HepG2 (cell line): ENCODE measurements around the gene TNFSF15. TPM values are rescaled to one million over a fixed set of nuclear protein-coding genes. Genes with fewer than 3 reads are reported as not detected.

Source experiments
- ATAC-seq: fragments of 200-7000 bp; cut with Tn5 transposase; 3 replicates; pipeline ENCODE4 v1.9.1; 2020; ENCODE audit warnings: mild to moderate bottlenecking, moderate library complexity
- BruUV-seq: library from RNA; stranded (reverse); fragments of 400-500 nt; replicated peaks from 2 replicates; lab custom pipeline; 2021; lab: Mats Ljungman, UMichigan
- CTCF ChIA-PET: fragments of 300-600 bp; formaldehyde crosslinking; extraction: SDS; loops from one replicate; lab custom pipeline; 2021; ENCODE audit warnings: low total read pairs, inconsistent platforms, low intra/inter-chr PET ratio; lab: Yijun Ruan, JAX
- POLR2A ChIA-PET: fragments of 350-600 bp; sonication (Branson Sonifier 250); formaldehyde crosslinking; loops from one replicate; lab custom pipeline; 2020; ENCODE audit warnings: antibody characterized with exemption, inconsistent platforms; lab: Yijun Ruan, JAX
- DNase-seq: peaks from one replicate; pipeline ENCODE4 v3.0.0-alpha.2; 2015; ENCODE audit warnings: low spot score
- FAIRE-seq: peaks from 3 replicates; lab custom pipeline; 2011; peaks lifted over from hg19 to GRCh38; lab: Jason Lieb, UNC
- H2AFZ ChIP-seq: one replicate; pipeline ENCODE4 v1.6.1; 2011; ENCODE audit warnings: low read length, inconsistent platforms
- H3K27ac ChIP-seq: fragments of 300-600 bp; 3 replicates; pipeline ENCODE4 v1.8.0; 2011; ENCODE audit warnings: mixed run types, mild to moderate bottlenecking, mixed read lengths, low read length, inconsistent platforms; ENCODE audit not compliant: insufficient read depth; ENCODE audit errors: extremely low read length
- H3K27me3 ChIP-seq, 2 experiments: fragments of 200-600 bp in 1 of 2; 2 replicates in 1 of 2; 3 replicates in 1 of 2; pipeline versions ENCODE4 v1.6.0 to v1.8.0; 2011; ENCODE audit warnings: low read length in 2 of 2, mild to moderate bottlenecking in 2 of 2, moderate library complexity in 2 of 2, inconsistent platforms in 1 of 2; ENCODE audit not compliant: insufficient read depth in 2 of 2, control insufficient read depth in 1 of 2
- H3K36me3 ChIP-seq, 2 experiments: fragments of 200-600 bp in 1 of 2; replicated peaks in 1 of 2; 2 replicates in 1 of 2; 3 replicates in 1 of 2; pipeline versions ENCODE4 v1.5.1 to v1.8.0; 2011; ENCODE audit warnings: low read length in 2 of 2, inconsistent platforms in 1 of 2; ENCODE audit not compliant: insufficient read depth in 2 of 2, control insufficient read depth in 1 of 2
- H3K4me1 ChIP-seq: 2 replicates; pipeline ENCODE4 v1.5.1; 2012; ENCODE audit warnings: low read length, inconsistent platforms; ENCODE audit not compliant: insufficient read depth
- H3K4me2 ChIP-seq: 2 replicates; pipeline ENCODE4 v1.6.0; 2011; ENCODE audit warnings: low read depth, low read length, inconsistent platforms
- H3K4me3 ChIP-seq, 3 experiments: fragments of 200-600 bp in 1 of 3; sonication (generic), shearing (Covaris generic) in 1 of 3; replicated peaks in 1 of 3; 2 replicates each; pipeline ENCODE4 v1.5.1; 2011 to 2016; ENCODE audit warnings: low read length in 3 of 3, inconsistent platforms in 2 of 3, low read depth in 2 of 3, mild to moderate bottlenecking in 2 of 3, control low read depth in 1 of 3, mixed read lengths in 1 of 3; ENCODE audit not compliant: insufficient read depth in 1 of 3
- H3K79me2 ChIP-seq: one replicate; pipeline ENCODE4 v1.6.1; 2011; ENCODE audit warnings: low read length, inconsistent platforms; ENCODE audit not compliant: insufficient read depth
- H3K9ac ChIP-seq: 2 replicates; pipeline ENCODE4 v1.6.0; 2011; ENCODE audit warnings: mild to moderate bottlenecking, low read depth, low read length, inconsistent platforms; ENCODE audit not compliant: insufficient read depth
- H3K9me3 ChIP-seq: 2 replicates; pipeline ENCODE4 v1.5.1; 2012; ENCODE audit warnings: mild to moderate bottlenecking, low read length
- H4K20me1 ChIP-seq: 2 replicates; pipeline ENCODE4 v1.6.0; 2011; ENCODE audit warnings: inconsistent platforms, mild to moderate bottlenecking, low read length, moderate library complexity; ENCODE audit not compliant: insufficient read depth
- ARID2 ChIP-seq: sonication (generic); formaldehyde crosslinking; IDR thresholded peaks from 2 replicates; pipeline ENCODE4 v1.8.1; 2022; ENCODE audit warnings: mild to moderate bottlenecking, missing genetic modification reagents, borderline replicate concordance
- ATF6 ChIP-seq: sonication (generic); formaldehyde crosslinking; conservative IDR thresholded peaks from 2 replicates; pipeline ENCODE4 v1.4.0; 2020; ENCODE audit warnings: missing genetic modification reagents
- FLYWCH1 ChIP-seq: sonication (generic); formaldehyde crosslinking; IDR thresholded peaks from 2 replicates; pipeline ENCODE4 v1.8.1; 2023; ENCODE audit warnings: mild to moderate bottlenecking, missing genetic modification reagents
- FOSL1 ChIP-seq: sonication (generic); formaldehyde crosslinking; IDR thresholded peaks from 2 replicates; pipeline ENCODE4 v1.9.0; 2021; ENCODE audit warnings: missing genetic modification reagents, borderline replicate concordance
- MEIS2 ChIP-seq: sonication (generic); formaldehyde crosslinking; IDR thresholded peaks from 2 replicates; pipeline ENCODE4 v1.9.0; 2021; ENCODE audit warnings: mild to moderate bottlenecking, missing genetic modification reagents
- PHB2 ChIP-seq: fragments of 450-650 bp; IDR thresholded peaks from 2 replicates; pipeline ENCODE4 v1.6.1; 2018; ENCODE audit not compliant: partially characterized antibody
- TCF7L2 ChIP-seq: IDR thresholded peaks from 2 replicates; pipeline ENCODE4 v1.6.1; 2011; ENCODE audit warnings: mild to moderate bottlenecking, low read depth, low read length, moderate library complexity
- ZKSCAN1 ChIP-seq: fragments of 150-350 bp; IDR thresholded peaks from 2 replicates; pipeline ENCODE4 v1.6.1; 2014; ENCODE audit warnings: low read length
- ZNF251 ChIP-seq: sonication (generic); formaldehyde crosslinking; IDR thresholded peaks from 2 replicates; pipeline ENCODE4 v1.9.0; 2021; ENCODE audit warnings: mild to moderate bottlenecking, missing genetic modification reagents
- ZNF331 ChIP-seq: sonication (generic); formaldehyde crosslinking; IDR thresholded peaks from 2 replicates; pipeline ENCODE4 v1.4.0; 2020; ENCODE audit warnings: missing genetic modification reagents
- ZNF557 ChIP-seq: sonication (generic); formaldehyde crosslinking; IDR thresholded peaks from 2 replicates; pipeline ENCODE4 v1.4.0; 2020; ENCODE audit warnings: missing genetic modification reagents
- ZNF615 ChIP-seq: sonication (generic); formaldehyde crosslinking; IDR thresholded peaks from 2 replicates; pipeline ENCODE4 v1.5.0; 2020; ENCODE audit warnings: mild to moderate bottlenecking, missing genetic modification reagents, borderline replicate concordance
- WGBS: methylation state at CpG from one replicate; pipeline ENCODE4 v1.1.6; 2017; ENCODE audit warnings: low lambda C conversion rate; 5-methylcytosine and 5-hydroxymethylcytosine counted together
- in situ Hi-C: cut with HindIII; loops from 2 replicates; pipeline ENCODE4 v1.10.0; 2017; ENCODE audit warnings: low pct_unique_long_range_greater_than_20kb; ENCODE audit not compliant: extremely low pct_ligation_motif_present
- intact Hi-C: fragments of 100-400 bp; cut with micrococcal nuclease; formaldehyde crosslinking; loops from one replicate; pipeline ENCODE4 v1.10.0; 2022; ENCODE audit not compliant: unreplicated experiment
- polyA plus RNA-seq, 8 experiments: library from polyadenylated mRNA; depleted of rRNA in 3 of 8; stranded (reverse) in 7 of 8; unstranded in 1 of 8; fragments of >200 nt; fragmentation: Illumina TruSeq in 4 of 8; extraction: Trizol in 4 of 8; gene quantifications; 2 replicates each; pipeline versions ENCODE4 v1.2.1 to v1.2.3, GENCODE V29; 2011 to 2016; ENCODE audit warnings: low read depth in 4 of 8, missing spikeins in 1 of 8, mixed read lengths in 1 of 8; ENCODE audit not compliant: insufficient read depth in 1 of 8
- total RNA-seq, 5 experiments: library from RNA; depleted of rRNA; stranded (reverse); fragments of >200 nt; fragmentation: Illumina TruSeq; extraction: Trizol; gene quantifications; 2 replicates each; pipeline ENCODE4 v1.2.3, GENCODE V29; 2016; ENCODE audit warnings: low read depth in 1 of 5

TNFSF15 gene
- total and polyA plus RNA-seq, 2 of the 13 experiments (the other 11 are each of a cell fraction or from before 2014, with no cell fraction given), result 0.02 to 0.03 TPM

DNA sequence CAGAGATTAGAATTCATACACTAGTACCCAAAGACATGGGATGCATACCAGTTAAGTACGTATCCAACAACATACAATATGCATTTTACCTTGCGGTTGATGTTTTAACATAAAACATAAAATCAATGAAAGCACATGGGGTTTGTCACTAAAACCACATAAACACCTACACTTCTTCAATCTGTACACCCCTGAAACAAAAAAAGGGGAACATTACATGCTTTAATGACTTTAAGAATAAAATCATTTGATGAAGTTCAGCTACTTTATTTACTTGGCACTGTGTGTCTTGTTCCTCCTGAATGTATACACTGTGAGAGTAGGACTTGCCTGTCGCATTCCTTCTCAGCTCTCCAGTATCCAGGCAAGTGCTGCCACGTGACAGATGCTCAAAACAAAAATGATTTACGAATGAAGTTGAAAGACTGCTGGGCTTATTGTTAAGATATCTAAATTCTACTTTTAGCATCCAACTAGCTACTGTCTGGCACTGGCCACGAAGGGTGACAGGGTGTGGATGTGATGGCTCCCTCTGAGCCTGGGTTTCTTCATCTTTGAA lies 21.0 kb downstream of the TNFSF15 start:
- H3K27ac ChIP-seq, result no peak overlapping the region
- in situ Hi-C loops (no loop called here), intact Hi-C loops (no loop called here)
- no peaks in the 10 kb centered on the region for H3K79me2 ChIP-seq
- H3K4me2 ChIP-seq, result no peak overlapping the region
- FAIRE-seq, result no peak
- H4K20me1 ChIP-seq, result no peaks in the 10 kb centered on the region
- H3K9ac ChIP-seq, result no peak overlapping the region
- no peaks in the 10 kb centered on the region for H3K36me3 ChIP-seq
- no peaks in the 10 kb centered on the region for H3K4me1 ChIP-seq
- H3K9me3 ChIP-seq, result no peaks in the 10 kb centered on the region
- POLR2A ChIA-PET, result no interaction called here
- no peak for ATAC-seq
- 32% methylated on average over 6 of the region's 6 CpGs for WGBS
- DNase-seq, result no peak
- no peak overlapping the region for H2AFZ ChIP-seq
- no peak overlapping the region for H3K4me3 ChIP-seq
- no TSS peak for BruUV-seq
- TF ChIP-seq ZNF251 (CRISPR knock-in tag) (no peak), ATF6 (no peak), FOSL1 (no peak), ZNF331 (CRISPR knock-in tag) (no peak), TCF7L2 (no peak), ARID2 (CRISPR knock-in tag) (no peak), FLYWCH1 (CRISPR knock-in tag) (no peak), ZNF557 (CRISPR knock-in tag) (no peak), MEIS2 (CRISPR knock-in tag) (no peak), PHB2 (no peak), ZNF615 (no peak), ZKSCAN1 (no peak)
- CTCF ChIA-PET, result no interaction called here
- no peaks in the 10 kb centered on the region; a peak in 2 of 5 replicates for H3K27me3 ChIP-seq
